Neural cell (in vitro differentiated cells): ENCODE measurements around the gene SEZ6. TPM values are rescaled to one million over a fixed set of nuclear protein-coding genes. Genes with fewer than 3 reads are reported as not detected.

Experiments
- H2AFZ ChIP-seq: fragments of 200-600, 300-800 bp; sonication (generic), shearing (Covaris generic); 2 replicates; pipeline ENCODE4 v1.6.0; 2014; ENCODE audit warnings: low read depth, mild to moderate bottlenecking, antibody characterized with exemption, low read length, moderate library complexity
- H3F3A ChIP-seq: fragments of 200-600 bp; shearing (Covaris generic); 2 replicates; pipeline ENCODE4 v1.6.1; 2016; ENCODE audit warnings: mild to moderate bottlenecking, moderate library complexity, mixed read lengths, antibody characterized with exemption, low read length; ENCODE audit not compliant: insufficient read depth, poor library complexity, severe bottlenecking
- H3K27ac ChIP-seq: fragments of 200-600, 300-800 bp; sonication (generic), shearing (Covaris generic); 2 replicates; pipeline ENCODE4 v1.5.1; 2014; ENCODE audit warnings: mild to moderate bottlenecking, low read length, moderate library complexity
- H3K27me3 ChIP-seq: fragments of 300-800, 200-600 bp; sonication (generic), shearing (Covaris generic); 2 replicates; pipeline ENCODE4 v1.6.0; 2014; ENCODE audit warnings: mild to moderate bottlenecking, low read depth, low read length, moderate library complexity; ENCODE audit not compliant: insufficient read depth
- H3K36me3 ChIP-seq: fragments of 300-800, 200-600 bp; sonication (generic), shearing (Covaris generic); 2 replicates; pipeline ENCODE4 v1.5.1; 2014; ENCODE audit warnings: mild to moderate bottlenecking, antibody characterized with exemption, low read length, moderate library complexity; ENCODE audit not compliant: insufficient read depth
- H3K4me2 ChIP-seq: fragments of 300-800, 200-600 bp; sonication (generic), shearing (Covaris generic); 2 replicates; pipeline ENCODE4 v1.6.0; 2014; ENCODE audit warnings: mild to moderate bottlenecking, low read length
- H3K4me3 ChIP-seq: fragments of 300-800, 200-600 bp; sonication (generic), shearing (Covaris generic); 2 replicates; pipeline ENCODE4 v1.5.1; 2014; ENCODE audit warnings: mild to moderate bottlenecking, low read length, moderate library complexity
- H3K79me2 ChIP-seq: fragments of 200-600 bp; shearing (Covaris generic); replicated peaks from 2 replicates; pipeline ENCODE4 v1.6.0; 2014; ENCODE audit warnings: mild to moderate bottlenecking, low read length, moderate library complexity; ENCODE audit not compliant: insufficient read depth
- H3K9ac ChIP-seq: fragments of 300-800, 200-600 bp; sonication (generic), shearing (Covaris generic); 2 replicates; pipeline ENCODE4 v1.6.1; 2016; ENCODE audit warnings: mild to moderate bottlenecking, low read length, mixed read lengths
- H3K9me2 ChIP-seq: fragments of 200-600 bp; shearing (Covaris generic); 2 replicates; pipeline ENCODE4 v1.6.1; 2016; ENCODE audit warnings: mild to moderate bottlenecking, low read length, mixed read lengths; ENCODE audit not compliant: insufficient read depth
- H3K9me3 ChIP-seq: fragments of 200-600, 300-800 bp; sonication (generic), shearing (Covaris generic); 2 replicates; pipeline ENCODE4 v1.6.1; 2016; ENCODE audit warnings: mild to moderate bottlenecking, mixed run types, low read length, moderate library complexity, mixed read lengths
- H4K20me1 ChIP-seq: fragments of 200-600 bp; shearing (Covaris generic); 2 replicates; pipeline ENCODE4 v1.6.1; 2016; ENCODE audit warnings: mild to moderate bottlenecking, mixed run types; ENCODE audit not compliant: insufficient read depth
- EP300 ChIP-seq: fragments of 450-650 bp; conservative IDR thresholded peaks from 2 replicates; pipeline ENCODE4 v1.6.1; 2014; ENCODE audit warnings: antibody characterized with exemption, mild to moderate bottlenecking, moderate library complexity; ENCODE audit not compliant: poor library complexity, severe bottlenecking
- EZH2 ChIP-seq: fragments of 200-600, 300-800 bp; shearing (Covaris generic), sonication (generic); IDR thresholded peaks from 2 replicates; pipeline ENCODE4 v1.6.1; 2014; ENCODE audit warnings: antibody characterized with exemption, low read length, borderline replicate concordance, mild to moderate bottlenecking; ENCODE audit not compliant: insufficient read depth, poor library complexity, severe bottlenecking
- MXI1 ChIP-seq: fragments of 450-650 bp; conservative IDR thresholded peaks from 2 replicates; pipeline ENCODE4 v1.6.1; 2014; ENCODE audit warnings: antibody characterized with exemption, mild to moderate bottlenecking; ENCODE audit not compliant: poor library complexity, severe bottlenecking
- POLR2AphosphoS5 ChIP-seq: IDR thresholded peaks from 2 replicates; pipeline ENCODE4 v1.6.1; 2012
- RAD21 ChIP-seq: fragments of 450-650 bp; conservative IDR thresholded peaks from 2 replicates; pipeline ENCODE4 v1.6.1; 2014; ENCODE audit warnings: antibody characterized with exemption, mild to moderate bottlenecking, moderate library complexity
- SMC3 ChIP-seq: fragments of 450-650 bp; conservative IDR thresholded peaks from 2 replicates; pipeline ENCODE4 v1.6.1; 2014; ENCODE audit warnings: antibody characterized with exemption, mild to moderate bottlenecking, moderate library complexity; ENCODE audit not compliant: poor library complexity
- TAF1 ChIP-seq: IDR thresholded peaks from 2 replicates; pipeline ENCODE4 v1.6.1; 2012; ENCODE audit warnings: low read depth
- polyA plus RNA-seq: library from polyadenylated mRNA; depleted of rRNA; stranded (reverse); fragments of >200 nt; gene quantifications from 2 replicates; pipeline ENCODE4 v1.2.3, GENCODE V29; 2014
- TF ChIP-seq, protein P1 (sequence below): fragments of 450-650 bp; IDR thresholded peaks from 2 replicates; pipeline ENCODE4 v1.5.1; 2014; ENCODE audit warnings: antibody characterized with exemption, mild to moderate bottlenecking, moderate library complexity; ENCODE audit not compliant: poor library complexity, severe bottlenecking
- TF ChIP-seq, protein P2 (sequence below): IDR thresholded peaks from 2 replicates; pipeline ENCODE4 v1.6.1; 2012; ENCODE audit warnings: borderline replicate concordance

Gene SEZ6
- polyA plus RNA-seq, 1 donor from 2014 or later: 15.1 TPM

DNA sequence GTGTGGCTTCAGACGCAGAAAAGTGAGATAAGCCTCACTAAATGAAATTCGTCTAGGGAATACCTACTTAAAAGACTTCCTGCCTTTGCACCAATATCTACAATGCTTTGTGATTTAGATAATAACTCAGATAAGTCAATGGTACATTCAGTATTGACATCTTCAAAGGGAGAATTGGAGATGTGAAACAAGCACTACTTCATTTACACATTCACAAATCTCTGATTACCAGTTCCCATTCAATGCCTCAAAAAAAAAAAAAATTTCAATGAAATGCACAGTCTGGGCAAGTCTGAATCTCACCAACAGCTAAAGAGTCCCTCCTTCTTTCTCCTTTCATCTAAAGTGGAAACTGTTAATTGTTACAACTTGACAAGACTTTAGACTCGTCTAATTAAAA, 58.2 kb downstream of the SEZ6 start (continued):
- TF ChIP-seq, protein P1, sequence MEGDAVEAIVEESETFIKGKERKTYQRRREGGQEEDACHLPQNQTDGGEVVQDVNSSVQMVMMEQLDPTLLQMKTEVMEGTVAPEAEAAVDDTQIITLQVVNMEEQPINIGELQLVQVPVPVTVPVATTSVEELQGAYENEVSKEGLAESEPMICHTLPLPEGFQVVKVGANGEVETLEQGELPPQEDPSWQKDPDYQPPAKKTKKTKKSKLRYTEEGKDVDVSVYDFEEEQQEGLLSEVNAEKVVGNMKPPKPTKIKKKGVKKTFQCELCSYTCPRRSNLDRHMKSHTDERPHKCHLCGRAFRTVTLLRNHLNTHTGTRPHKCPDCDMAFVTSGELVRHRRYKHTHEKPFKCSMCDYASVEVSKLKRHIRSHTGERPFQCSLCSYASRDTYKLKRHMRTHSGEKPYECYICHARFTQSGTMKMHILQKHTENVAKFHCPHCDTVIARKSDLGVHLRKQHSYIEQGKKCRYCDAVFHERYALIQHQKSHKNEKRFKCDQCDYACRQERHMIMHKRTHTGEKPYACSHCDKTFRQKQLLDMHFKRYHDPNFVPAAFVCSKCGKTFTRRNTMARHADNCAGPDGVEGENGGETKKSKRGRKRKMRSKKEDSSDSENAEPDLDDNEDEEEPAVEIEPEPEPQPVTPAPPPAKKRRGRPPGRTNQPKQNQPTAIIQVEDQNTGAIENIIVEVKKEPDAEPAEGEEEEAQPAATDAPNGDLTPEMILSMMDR: no peak
- TF ChIP-seq EP300 (no peak), TAF1 (no peak)

DNA sequence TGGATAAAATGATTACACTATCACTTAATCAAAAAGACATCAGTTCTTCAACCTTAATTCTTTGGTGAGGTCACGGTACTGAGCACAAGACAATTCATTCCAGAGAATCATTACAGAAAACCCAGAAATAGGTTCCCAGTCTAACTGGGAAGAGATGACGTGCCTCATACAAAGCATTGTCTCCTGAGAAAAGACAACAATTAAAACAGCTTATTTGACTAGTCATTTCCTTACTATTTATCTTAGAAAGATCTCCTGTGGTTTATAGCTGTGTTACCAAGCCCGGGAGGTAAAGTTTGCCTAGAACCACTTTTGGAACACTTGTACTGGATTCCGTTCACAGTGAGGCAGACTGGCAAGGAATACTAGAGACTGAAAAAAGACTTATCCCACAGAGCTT, 59.6 kb downstream of the SEZ6 start:
- Histone ChIP-seq H3K4me3 (no peak overlapping the region), H3F3A (peaks cover 2% of the 10 kb centered on the region), H2AFZ (no peak overlapping the region), H3K79me2 (peaks cover 93% of the 10 kb centered on the region), H3K9ac (no peak overlapping the region), H4K20me1 (peaks cover 15% of the 10 kb centered on the region), H3K27me3 (no peaks in the 10 kb centered on the region), H3K9me2 (no peaks in the 10 kb centered on the region), H3K9me3 (no peaks in the 10 kb centered on the region), H3K27ac (no peak overlapping the region), H3K36me3 (no peaks in the 10 kb centered on the region), H3K4me2 (no peak overlapping the region)
- no peak for TF ChIP-seq SMC3

DNA sequence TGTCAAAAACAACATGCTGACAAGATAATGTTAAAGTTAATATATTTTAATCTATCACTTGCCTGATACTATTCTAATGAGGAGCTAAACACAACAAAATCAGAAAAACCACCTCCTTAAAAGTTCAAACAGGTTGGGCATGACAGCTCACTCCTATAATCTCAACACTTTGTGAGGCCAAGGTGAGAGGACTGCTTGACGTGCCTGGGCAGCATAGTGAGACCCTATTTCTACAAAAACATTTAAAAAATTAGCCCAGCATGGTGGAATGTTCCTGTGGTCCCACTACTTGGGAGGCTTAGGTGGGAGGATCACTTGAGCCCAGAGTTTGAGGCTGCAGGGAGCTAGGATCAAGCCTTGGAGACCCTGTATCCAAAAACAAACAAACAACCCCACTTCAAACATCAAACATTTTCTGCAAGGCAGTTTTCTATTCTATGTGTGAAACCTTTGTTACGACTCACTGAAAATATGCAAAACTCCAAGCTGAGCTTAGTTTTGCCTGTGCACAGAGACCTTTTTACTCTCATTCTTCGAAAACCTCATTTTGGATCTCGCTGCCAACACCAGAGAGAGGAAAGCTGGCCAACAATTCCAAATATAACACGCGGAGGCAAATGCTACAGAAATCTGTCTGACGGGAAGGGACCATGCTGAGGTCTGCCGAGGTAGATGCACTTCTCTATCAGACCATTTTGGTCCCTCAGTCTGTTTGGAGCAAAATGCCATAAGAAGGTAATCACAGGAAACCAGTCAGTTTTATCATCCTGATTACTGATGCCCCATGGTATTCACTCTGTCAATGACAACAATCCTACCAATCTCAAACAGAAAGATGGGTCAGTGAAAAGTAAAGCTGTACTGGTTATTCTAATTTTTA, 60.7 kb downstream of the SEZ6 start:
- no peak overlapping the region for H3K4me3 ChIP-seq
- H3K9me3 ChIP-seq: no peaks in the 10 kb centered on the region
- peaks cover 15% of the 10 kb centered on the region for H4K20me1 ChIP-seq
- H3K9me2 ChIP-seq: no peaks in the 10 kb centered on the region
- no peak overlapping the region for H3K27ac ChIP-seq
- TF ChIP-seq, protein P2, sequence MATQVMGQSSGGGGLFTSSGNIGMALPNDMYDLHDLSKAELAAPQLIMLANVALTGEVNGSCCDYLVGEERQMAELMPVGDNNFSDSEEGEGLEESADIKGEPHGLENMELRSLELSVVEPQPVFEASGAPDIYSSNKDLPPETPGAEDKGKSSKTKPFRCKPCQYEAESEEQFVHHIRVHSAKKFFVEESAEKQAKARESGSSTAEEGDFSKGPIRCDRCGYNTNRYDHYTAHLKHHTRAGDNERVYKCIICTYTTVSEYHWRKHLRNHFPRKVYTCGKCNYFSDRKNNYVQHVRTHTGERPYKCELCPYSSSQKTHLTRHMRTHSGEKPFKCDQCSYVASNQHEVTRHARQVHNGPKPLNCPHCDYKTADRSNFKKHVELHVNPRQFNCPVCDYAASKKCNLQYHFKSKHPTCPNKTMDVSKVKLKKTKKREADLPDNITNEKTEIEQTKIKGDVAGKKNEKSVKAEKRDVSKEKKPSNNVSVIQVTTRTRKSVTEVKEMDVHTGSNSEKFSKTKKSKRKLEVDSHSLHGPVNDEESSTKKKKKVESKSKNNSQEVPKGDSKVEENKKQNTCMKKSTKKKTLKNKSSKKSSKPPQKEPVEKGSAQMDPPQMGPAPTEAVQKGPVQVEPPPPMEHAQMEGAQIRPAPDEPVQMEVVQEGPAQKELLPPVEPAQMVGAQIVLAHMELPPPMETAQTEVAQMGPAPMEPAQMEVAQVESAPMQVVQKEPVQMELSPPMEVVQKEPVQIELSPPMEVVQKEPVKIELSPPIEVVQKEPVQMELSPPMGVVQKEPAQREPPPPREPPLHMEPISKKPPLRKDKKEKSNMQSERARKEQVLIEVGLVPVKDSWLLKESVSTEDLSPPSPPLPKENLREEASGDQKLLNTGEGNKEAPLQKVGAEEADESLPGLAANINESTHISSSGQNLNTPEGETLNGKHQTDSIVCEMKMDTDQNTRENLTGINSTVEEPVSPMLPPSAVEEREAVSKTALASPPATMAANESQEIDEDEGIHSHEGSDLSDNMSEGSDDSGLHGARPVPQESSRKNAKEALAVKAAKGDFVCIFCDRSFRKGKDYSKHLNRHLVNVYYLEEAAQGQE: no peak
- TF ChIP-seq, protein P1: no peak
- TF ChIP-seq EZH2 (no peak), SMC3 (no peak), MXI1 (no peak), POLR2AphosphoS5 (no peak), EP300 (no peak), TAF1 (no peak), RAD21 (no peak)
- H3K27me3 ChIP-seq: no peaks in the 10 kb centered on the region
- peaks cover 88% of the 10 kb centered on the region for H3K79me2 ChIP-seq
- H3F3A ChIP-seq: peaks cover 2% of the 10 kb centered on the region
- H3K4me2 ChIP-seq: no peak overlapping the region
- H3K36me3 ChIP-seq: no peaks in the 10 kb centered on the region
- no peak overlapping the region for H2AFZ ChIP-seq
- H3K9ac ChIP-seq: no peak overlapping the region
